Activated CD4-positive, alpha-beta T cell treated with anti-CD3 and anti-CD28 coated beads for 24 hours (primary cell): Measurements from ENCODE around the gene STXBP6.

Source experiments
- DNase-seq, 2 donors: peaks; one replicate each; pipeline ENCODE4 v3.0.0-alpha.2; 2020; ENCODE audit warnings: low read depth in 2 of 2

STXBP6 gene

DNA sequence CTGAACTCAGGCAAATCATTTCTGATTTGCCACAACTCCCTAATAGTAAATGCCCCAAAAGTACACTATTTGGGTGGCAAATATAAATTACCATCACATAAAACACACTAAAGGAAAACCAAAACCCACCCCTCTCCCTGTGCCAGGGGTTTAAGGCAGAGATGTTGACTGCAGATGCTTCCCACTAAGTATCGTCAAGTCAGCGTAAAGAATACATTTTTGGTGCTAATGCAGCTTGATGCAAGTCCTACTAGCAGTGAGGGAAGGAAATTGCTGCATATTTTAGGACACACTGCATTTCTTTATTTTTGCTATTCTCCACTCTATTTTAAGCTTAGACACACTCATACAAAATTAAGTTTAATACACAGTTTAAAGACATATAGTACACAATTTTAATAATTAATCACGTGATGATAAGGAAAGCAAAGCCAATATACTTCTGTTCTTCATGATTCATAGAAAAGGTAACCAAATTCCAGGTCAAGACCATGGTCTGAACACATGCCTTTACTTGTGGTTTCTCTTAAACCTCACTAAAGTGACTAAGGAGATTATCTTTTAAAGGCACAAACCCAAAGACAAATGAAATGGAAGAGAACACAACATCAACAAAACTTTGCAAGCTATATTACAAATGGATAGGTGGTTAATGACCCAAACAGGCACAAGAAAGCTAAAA is 162.2 kb downstream of the STXBP6 start:
- DNase-seq = no peak

DNA sequence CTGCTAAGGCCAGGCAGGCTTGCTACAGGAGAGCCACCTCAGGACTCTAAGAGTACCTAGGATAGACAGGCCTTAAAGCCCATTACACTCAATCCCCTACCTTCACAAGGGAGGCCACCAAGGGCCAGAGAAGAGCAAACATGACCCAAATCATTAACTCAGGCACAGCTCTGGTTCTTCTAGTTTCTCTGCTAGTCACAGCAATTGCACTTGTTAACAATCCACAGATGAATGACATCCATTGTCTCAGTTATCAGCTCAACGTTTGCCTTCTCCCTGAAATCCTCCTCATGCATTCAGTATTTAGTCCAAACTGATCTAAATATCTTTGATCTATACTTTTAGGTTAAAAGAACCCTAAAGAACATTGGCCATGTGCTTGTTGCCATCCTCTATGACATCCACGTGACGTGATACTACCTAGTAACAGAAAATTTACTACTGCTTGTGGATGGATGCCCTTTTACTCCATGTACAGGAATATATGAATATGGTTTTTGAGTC is 164.5 kb downstream of the STXBP6 start:
- DNase-seq = no peak

DNA sequence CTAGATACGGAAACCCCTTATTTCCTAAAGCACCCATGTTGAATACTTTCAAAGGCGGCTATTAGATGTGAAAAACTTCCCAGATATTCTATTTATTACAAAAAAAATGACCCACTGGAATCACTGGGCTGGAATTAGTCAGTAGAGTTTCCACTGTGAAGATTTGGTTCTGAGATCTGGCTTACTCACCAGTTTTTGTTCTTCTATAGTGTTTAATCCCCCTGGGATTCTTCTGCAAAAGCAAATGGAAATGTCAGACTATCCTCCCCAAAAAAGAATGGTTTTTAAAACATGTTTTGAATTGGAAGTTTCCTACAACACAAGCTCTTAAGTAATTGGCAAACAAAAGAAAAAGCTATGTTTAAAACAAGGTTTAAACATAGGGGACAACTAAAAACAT is 166.4 kb downstream of the STXBP6 start:
- DNase-seq = no peak

DNA sequence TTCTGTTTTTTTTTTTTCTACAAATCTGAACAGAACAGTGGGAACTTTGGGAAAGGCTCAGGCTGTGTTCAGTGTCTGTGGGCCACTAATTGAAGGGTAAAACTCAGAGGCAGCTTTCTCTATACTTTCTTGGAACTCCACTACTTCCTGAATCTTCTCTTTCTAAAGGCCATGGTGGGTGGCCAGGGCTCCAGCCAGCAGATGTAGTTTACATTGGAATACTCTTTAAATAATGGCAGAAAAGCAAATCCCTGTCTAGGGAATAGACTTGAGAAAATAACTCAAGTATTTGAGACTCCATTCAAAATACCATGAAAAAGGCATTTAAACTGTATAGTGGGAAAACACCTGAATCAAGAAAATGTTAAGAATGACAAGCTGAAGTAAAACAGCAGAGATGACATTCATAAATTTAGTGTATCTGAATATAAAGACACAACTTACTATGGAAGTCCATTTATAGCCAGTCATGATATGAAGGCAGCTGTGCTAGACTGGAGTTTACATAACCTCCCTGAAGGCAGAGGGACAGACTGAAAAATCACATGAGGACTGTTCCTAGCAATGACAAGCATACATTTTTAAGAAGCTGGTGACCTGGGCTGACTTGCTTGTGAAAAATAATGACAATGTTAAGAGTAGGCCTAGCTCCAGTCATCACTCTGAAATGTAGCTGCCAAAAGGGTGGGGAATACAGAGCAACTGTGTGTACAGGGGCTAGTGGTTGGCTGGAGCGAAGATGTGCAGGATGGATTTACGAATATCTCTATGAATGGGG is 168.6 kb downstream of the STXBP6 start:
- DNase-seq = no peak

DNA sequence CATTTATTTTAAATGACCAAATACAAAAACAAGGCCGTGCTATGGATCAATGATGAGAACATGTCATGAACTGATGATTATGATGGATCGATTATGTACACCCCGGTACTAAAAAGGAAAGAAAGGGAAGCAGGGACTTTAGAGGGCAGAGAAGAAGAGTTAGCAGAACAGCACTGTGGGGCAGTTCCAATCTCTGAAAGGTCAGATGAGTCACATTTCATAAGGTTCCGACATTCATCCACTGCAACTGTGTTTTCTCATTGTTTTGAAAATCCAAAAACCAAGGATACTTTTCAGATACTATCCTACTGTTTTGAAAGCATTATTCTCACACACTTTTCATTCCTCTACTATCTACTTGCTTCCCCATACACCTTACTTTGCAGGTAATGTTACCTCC is 169.3 kb downstream of the STXBP6 start:
- no peak for DNase-seq

DNA sequence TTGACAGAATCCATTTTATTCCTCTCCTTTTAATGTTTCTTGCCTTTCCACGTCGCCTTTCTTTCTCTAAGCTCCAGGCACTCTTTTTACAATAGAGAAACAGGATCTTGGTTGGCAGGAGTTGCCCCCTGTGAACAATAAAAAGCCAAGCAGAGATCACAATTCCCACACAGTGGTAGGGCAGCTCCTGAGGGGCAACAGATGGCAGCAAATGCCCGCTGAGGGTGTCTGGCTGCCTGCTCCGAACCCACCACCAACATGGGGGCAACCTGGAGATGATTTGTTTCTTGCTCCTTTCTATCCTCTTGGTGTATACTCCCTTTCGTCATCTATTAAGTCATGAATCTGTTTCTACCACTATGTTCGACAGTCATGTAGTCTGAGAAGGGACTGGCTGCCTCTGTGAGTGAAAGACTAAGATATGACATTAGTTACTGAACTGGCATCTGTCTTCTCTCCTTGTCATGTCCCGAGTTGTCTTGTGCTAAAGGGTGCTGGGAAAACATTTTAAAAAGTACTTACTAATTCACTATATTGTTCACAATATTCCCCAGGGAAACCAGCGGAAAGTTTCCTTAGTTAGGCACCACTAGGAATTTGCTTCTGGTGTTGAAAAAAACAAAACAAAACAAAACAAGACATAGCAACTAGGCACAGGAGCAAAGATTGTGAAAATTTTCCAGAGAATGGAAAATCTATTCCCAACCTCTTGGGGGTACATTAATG is 170.1 kb downstream of the STXBP6 start:
- no peak for DNase-seq

DNA sequence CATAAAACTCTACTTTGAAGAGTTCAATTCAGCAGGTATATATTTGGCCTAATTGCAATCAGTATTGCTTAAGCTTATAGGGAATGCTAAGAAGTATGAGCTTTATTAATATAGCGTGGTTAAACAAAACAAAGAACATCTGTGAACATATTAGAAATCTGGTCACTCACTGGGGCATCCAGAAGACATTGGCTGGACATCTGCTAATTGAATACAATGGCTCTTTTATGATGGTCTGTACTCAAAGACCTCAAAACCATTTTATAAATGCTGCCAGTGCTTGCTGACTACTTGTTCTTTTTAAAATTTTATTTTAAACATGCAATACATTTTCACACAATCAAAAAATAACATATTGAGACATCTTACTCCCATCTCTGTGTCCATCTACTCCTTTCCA is 173.0 kb downstream of the STXBP6 start:
- no peak for DNase-seq

DNA sequence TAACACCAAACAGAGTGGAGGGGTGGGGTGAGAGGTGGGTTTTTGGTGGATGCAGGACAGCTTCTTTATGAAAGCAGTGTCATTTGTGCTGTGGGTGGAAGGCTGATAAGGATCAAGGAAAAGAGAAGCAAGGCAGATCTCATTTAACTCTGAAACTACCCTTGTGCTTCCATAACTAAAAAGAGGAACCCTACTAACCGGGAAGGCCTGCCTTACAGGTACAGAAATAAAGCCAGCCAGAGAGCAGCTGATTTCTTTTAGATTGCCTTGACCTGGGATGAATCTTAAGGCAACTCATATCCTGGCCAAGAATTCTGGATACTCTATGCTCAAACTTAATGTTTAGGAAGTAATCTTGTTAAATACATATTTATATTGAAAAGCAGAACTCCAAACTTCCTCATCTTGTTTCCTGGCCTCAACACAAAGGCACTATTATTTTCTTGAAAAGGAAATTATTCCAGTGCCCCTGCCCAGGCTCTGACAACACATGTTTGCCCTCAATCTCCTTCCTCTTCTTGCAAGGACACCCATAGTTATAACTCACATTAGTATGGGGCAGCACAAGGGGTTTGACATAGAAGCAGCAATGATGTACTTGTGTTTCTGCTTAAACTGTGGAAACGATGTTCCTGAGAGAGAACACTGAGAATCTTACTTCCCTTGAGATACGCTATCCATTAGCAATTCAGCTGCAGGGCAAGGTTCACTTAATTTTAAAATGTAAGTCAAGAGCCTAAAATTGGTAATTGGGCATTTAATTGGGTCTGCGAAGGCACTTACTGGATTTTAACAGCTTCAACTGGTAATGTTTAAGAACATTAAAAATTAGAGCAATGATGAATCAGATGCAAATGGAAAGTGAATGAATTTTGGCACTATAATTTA is 173.7 kb downstream of the STXBP6 start:
- DNase-seq = no peak

DNA sequence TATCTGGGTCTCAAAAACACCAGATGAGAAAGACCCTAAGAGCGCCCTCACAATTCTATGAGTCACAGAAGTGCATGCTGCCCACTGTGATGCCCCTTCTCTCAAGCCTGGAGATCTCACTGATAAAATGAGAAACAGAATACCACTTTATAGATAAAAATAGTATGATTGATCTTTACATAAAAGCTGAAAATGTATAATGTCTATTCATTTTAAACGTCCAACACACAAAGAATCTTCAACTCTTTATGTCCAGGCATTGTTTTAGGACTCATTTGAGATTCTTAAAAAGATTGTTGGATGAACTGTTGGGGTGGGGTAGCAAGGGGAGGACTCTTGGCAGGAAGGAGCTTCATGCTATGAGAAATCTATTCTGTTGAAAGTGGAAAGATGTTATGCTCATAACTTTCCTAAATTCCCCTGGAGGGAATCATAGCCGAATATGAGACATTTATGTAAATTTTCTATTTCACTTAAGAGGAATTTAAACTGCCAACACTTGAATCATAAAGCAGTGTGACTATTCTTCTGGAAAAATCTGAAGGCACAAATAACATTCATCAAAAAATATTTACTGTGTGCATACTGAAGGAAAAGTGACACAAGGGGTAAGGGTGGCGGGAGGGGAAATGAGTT is 174.6 kb downstream of the STXBP6 start:
- DNase-seq = no peak

DNA sequence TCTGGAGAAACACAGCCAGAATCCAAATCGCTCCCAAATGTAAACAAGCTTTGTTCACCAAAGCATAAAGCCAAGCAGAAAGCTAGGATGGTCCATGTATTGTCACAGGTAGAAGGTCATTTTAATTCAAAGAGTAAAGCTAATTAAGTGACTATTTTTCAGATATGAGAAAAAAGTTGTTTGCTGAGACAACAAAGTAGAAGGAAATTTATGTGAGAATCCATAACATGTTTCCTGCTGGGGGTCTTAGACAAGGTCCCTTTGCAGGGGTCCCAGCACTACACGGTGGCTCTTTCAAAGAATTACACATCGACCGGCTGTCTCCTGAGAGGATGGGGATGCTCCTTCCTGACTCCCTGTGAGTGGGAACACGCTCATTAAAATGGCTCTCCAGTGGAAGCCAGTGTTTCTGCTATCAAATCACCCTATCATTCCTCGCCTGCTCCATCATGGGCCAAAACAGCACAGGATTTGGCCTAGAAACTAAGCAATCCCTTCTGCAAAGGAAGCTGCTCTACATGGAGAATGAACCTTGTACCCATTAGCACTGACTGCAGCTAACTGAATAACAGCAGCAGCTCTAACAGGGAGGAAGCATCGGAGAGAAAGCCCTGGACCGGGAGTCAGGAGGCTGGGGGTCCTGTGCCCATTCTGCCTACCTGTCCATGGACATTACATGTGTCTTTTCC is 175.3 kb downstream of the STXBP6 start:
- no peak for DNase-seq

DNA sequence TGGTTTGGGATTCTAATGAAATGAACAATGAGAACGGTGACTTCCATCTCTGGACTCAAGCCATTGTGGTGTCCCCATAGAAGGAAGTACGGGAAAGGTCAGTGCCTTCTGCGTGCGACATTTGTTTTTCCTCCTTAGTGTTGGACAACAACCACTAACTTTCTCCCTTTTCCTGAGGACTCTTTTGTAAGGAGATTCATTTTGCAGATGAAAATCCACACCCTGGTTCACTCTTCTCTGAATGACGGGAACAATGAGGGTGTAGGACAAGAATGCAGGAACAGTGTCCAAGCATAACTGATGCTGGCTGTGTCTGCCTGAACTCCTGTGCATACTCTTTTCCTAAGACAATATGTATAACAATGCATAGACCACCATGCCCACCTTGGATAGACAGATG is 176.4 kb downstream of the STXBP6 start:
- DNase-seq = no peak

DNA sequence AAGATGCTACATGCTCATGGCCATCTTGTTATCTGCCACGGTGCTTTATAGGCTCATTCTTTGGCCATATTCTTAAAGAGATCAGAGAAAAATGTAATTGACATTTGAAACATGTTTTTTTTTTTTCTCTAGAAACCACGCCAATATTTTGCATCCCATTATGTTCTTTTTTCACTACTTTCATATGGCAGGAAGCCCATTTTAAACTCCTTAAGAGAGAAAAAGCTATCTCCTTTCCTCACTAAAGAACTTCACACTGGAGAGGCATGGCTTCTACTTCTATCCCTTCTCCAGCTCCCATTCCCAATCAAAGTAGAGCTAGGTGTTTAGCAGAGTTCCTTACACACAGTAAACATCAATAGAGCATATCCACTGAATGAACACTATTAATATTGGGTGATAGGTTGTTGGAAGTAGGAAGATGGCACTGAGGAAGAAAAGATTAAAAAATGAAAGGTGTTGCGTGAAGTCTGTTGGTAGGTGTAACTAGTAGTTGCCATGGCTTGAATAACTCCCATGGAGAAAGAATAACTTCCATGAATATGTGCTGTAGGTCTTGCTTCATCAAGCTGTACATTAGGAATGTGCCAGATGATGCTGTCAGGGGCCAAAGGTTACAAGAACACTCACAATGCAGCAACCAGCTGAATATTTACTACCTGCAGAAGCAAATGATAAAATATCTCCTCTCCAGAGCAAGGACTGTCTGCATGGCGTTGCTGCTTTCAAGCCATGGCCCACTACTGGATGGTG is 178.8 kb downstream of the STXBP6 start:
- DNase-seq = no peak

DNA sequence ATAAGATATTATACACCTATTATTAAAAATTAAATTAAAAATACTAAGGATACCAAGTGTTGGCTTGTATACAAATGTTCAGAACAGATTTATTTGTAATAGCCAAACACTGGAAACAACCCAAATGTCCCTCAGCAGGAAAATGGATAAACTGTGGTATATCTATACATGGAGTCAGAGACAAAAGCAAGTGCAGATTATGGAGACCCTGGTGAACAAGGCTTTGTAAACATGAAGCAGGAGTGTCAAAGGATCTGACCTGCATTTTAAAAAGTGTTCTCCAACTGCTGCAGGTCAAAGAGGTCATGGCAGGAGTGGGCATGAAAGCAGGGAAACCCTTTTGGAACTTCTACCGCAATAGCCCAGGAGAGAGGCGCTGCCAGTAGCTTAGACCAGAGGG is 181.6 kb downstream of the STXBP6 start:
- no peak for DNase-seq

DNA sequence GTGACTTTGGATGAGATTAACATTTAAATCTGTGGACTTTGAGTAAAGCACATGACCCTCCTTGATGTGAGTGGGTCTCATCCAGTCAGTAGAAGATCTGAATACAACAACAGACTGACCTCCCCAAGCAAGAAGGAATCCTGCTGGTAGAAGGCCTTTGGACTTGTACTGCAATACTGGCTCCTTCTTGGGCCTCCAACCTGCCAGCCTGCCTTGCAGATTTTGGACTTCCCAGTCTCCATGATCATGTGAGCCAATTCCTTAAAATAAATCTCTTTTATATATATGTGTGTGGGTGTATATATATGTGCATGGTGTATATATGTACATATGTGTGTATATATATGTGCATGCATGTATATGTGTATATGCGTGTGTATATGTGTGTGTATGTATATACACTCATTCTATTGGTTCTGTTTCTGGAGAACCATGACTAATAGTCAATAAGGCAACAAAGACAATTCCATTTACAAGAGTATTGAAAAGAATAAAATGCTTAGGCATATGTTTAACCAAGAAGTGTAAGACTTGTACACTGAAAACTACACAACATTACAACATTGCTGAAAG is 183.8 kb downstream of the STXBP6 start:
- no peak for DNase-seq

DNA sequence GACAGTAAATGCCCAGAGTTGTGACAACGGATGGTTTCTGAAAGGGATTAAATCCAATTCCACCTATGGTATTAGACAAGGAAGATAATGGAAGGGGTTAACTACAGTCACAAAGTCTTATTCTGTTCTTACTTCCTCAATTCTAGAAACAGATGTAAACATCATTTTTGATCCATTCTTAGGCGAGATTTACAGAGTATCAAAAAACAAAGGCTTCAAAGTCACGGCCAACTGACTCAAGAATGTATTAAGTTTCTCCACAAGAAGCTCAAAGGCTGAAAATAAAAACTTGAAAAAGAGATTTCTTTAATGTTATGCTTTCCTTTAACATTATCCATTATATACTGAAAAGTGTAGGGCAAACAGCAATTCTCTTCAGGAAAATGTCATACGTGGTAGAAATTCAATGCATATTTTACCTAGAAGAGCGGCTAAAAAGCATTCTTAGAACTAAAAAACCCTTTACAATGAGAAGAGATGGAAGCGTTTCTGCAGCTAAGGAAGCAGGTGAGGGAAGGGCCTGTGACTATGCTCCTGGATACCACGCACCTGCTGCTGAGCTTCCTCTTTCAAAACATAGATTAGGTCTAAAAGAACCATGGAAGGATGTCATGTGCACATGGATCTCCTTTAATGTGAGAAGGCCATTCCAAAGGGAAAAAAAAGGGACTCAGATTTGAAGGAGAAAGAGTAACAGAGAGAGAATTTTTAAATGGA is 185.8 kb downstream of the STXBP6 start:
- no peak for DNase-seq

DNA sequence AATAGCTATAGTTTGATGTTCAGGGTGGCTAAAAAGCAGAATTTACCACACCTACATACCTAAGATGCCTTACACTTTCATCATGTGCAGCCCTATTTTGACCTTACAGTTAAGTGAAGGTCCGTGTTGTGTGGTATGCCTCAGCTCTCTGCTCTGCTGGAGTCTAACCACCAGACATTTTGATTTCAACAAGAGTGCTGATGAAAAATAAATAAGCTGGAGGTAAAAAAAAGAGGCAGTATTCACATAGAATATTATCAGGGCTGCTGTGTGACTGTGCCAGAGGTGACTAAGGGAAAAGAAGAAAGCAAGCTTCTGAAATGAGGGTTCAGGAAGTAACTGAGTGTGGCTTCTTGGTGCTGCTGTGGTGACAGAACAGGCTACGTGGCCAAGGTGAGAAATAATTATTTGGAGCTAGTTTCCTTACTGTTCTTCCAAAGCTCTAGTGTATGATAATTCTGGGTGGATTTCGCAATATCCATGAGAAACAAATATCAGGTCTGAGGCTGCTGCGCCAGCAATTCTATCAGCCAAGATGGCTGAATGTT is 188.8 kb downstream of the STXBP6 start:
- no peak for DNase-seq

DNA sequence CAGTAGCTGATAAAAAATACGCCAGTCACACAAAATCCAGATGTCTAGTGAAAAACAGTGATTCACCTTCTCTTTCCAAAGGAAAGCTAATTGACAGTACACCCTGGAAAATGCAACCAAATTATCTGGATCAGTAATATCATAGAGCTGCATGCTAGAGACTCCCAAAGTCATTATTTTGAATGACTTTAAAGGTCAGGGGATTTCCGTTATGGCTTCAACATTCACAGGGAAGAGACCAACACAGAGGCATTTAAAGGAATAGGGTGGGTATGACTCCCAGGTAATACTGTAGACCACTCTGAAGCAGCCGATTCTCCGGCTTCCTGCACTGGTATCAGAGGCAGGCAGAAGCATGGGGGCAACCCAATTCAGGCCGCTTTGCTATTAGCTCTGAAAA is 190.4 kb downstream of the STXBP6 start:
- no peak for DNase-seq

DNA sequence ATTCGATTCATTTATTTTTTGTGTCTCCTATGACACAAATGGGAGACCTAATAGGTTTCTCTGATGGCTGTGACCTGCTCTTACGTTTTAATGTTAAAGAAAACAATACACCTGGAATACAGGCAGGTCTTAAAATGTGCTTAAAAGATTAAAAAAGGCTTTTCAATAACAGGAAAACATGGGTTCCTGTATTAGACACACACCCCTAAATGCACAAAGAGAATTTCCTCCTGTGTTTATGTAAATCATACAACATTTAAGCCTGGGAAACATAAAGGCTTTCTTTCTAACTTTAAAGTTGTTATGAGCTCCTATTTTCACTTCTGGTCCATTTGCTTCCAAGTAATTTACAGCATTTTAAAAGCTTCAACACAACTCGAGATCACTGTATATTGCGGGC is 191.3 kb downstream of the STXBP6 start:
- no peak for DNase-seq

DNA sequence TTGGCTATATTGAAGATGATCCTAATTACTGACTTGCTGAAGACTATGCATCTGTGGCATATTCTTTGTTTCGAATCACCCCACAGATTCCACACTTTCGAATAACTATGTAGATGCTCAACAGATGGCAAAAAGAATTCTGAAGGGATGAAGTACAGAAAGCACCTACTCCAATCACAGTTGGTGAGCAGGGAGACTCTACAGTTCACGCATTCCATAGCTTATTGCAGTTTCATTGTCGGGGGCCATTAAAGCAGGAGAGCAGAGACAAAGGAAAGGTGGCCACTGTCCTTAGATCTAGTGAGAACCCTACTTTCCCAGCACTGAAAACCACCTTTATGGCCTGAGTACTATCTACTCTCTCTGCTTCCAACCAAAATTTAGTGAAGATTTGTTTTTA is 191.9 kb downstream of the STXBP6 start:
- no peak for DNase-seq
